Measurements from ENCODE around the gene LRBA. TPM values are rescaled to one million over a fixed set of nuclear protein-coding genes. Genes with fewer than 3 reads are reported as not detected.
A peak's percentile ranks its signal among the peaks of the same experiment; 100 is the strongest.

LRBA gene
- total and polyA plus RNA-seq, 4 donors, result 11.8 to 149 (median 34.2) TPM

GRCh38 chr4:150280975-150281374 is 734.1 kb downstream of the LRBA start:
- WGBS, 2 donors, result 97 to 98% methylated on average over 8 of the region's 8 CpGs
- no peak for TF ChIP-seq CTCF (IDR thresholded peaks at IDR 0.05; ENCODE audit: control extremely low read depth, extremely low read depth)
- Histone ChIP-seq H3K4me3 (no peak overlapping the region), H3K4me1 (ENCODE audit: control insufficient read depth in 5 of 5, insufficient read depth in 5 of 5, low read length in 5 of 5) (no peaks in the 10 kb centered on the region), H3K36me3 (ENCODE audit: control insufficient read depth in 4 of 4, insufficient read depth in 4 of 4, low read length in 4 of 4) (peaks cover 0 to 16% (median 5%) of the 10 kb centered on the region in 4 donors), H3K27ac (ENCODE audit: low read depth in 1 of 2, low read length in 1 of 2) (no peak overlapping the region), H3K9ac (ENCODE audit: insufficient read depth in 1 of 2, low read length in 2 of 2) (no peak overlapping the region), H3K9me3 (ENCODE audit: control insufficient read depth in 4 of 4, insufficient read depth in 3 of 4, low read length in 3 of 4) (peaks cover 0 to 5% (median 0%) of the 10 kb centered on the region in 4 donors), H3K27me3 (ENCODE audit: control insufficient read depth in 3 of 3, insufficient read depth in 3 of 3, low read length in 2 of 3) (no peaks in the 10 kb centered on the region)
- DNase-seq (no peak), ATAC-seq (ENCODE audit: insufficient read depth, low FRiP score) (no peak)

- Histone ChIP-seq H3K9me3 (ENCODE audit: control insufficient read depth in 4 of 4, insufficient read depth in 3 of 4, low read length in 3 of 4) (peaks cover 0 to 5% (median 0%) of the 10 kb centered on the region in 4 donors), H3K4me3 (no peak overlapping the region), H3K36me3 (ENCODE audit: control insufficient read depth in 4 of 4, insufficient read depth in 4 of 4, low read length in 4 of 4) (peaks cover 0 to 16% (median 5%) of the 10 kb centered on the region in 4 donors), H3K27ac (ENCODE audit: low read depth in 1 of 2, low read length in 1 of 2) (no peak overlapping the region), H3K9ac (ENCODE audit: insufficient read depth in 1 of 2, low read length in 2 of 2) (no peak overlapping the region), H3K4me1 (ENCODE audit: control insufficient read depth in 5 of 5, insufficient read depth in 5 of 5, low read length in 5 of 5) (no peaks in the 10 kb centered on the region), H3K27me3 (ENCODE audit: control insufficient read depth in 3 of 3, insufficient read depth in 3 of 3, low read length in 2 of 3) (no peaks in the 10 kb centered on the region)
- 79% methylated on average over 9 of the region's 9 CpGs for WGBS, 2 donors
- no peak for TF ChIP-seq CTCF (IDR thresholded peaks at IDR 0.05; ENCODE audit: control extremely low read depth, extremely low read depth)
- ATAC-seq (ENCODE audit: insufficient read depth, low FRiP score) (peak; percentile 58), DNase-seq (no peak)
These were observed 734.8 kb downstream of the LRBA start for GRCh38 chr4:150280081-150280895.

GRCh38 chr4:150278206-150278605 is 736.9 kb downstream of the LRBA start:
- Histone ChIP-seq H3K4me1 (ENCODE audit: control insufficient read depth in 5 of 5, insufficient read depth in 5 of 5, low read length in 5 of 5) (no peaks in the 10 kb centered on the region), H3K36me3 (ENCODE audit: control insufficient read depth in 4 of 4, insufficient read depth in 4 of 4, low read length in 4 of 4) (peaks cover 0 to 16% (median 5%) of the 10 kb centered on the region in 4 donors), H3K9ac (ENCODE audit: insufficient read depth in 1 of 2, low read length in 2 of 2) (no peak overlapping the region), H3K27ac (ENCODE audit: low read depth in 1 of 2, low read length in 1 of 2) (no peak overlapping the region), H3K4me3 (no peak overlapping the region), H3K27me3 (ENCODE audit: control insufficient read depth in 3 of 3, insufficient read depth in 3 of 3, low read length in 2 of 3) (no peaks in the 10 kb centered on the region), H3K9me3 (ENCODE audit: control insufficient read depth in 4 of 4, insufficient read depth in 3 of 4, low read length in 3 of 4) (peaks cover 0 to 5% (median 0%) of the 10 kb centered on the region in 4 donors)
- TF ChIP-seq CTCF (IDR thresholded peaks at IDR 0.05; ENCODE audit: control extremely low read depth, extremely low read depth), result no peak
- DNase-seq, result no peak
- 92 to 98% methylated on average over 2 of the region's 2 CpGs for WGBS, 2 donors
- no peak for ATAC-seq (ENCODE audit: insufficient read depth, low FRiP score)
